ENCODE results near the gene INAFM1. TPM values are rescaled to one million over a fixed set of nuclear protein-coding genes. Genes with fewer than 3 reads are reported as not detected.
"Not testable (repeated sequence)": the region's sequence is repeated elsewhere in the genome, so short reads cannot be mapped to it uniquely, and the experiment has no call there.

INAFM1 gene
- total RNA-seq, 1 donor from 2014 or later: 22.2 TPM

DNA sequence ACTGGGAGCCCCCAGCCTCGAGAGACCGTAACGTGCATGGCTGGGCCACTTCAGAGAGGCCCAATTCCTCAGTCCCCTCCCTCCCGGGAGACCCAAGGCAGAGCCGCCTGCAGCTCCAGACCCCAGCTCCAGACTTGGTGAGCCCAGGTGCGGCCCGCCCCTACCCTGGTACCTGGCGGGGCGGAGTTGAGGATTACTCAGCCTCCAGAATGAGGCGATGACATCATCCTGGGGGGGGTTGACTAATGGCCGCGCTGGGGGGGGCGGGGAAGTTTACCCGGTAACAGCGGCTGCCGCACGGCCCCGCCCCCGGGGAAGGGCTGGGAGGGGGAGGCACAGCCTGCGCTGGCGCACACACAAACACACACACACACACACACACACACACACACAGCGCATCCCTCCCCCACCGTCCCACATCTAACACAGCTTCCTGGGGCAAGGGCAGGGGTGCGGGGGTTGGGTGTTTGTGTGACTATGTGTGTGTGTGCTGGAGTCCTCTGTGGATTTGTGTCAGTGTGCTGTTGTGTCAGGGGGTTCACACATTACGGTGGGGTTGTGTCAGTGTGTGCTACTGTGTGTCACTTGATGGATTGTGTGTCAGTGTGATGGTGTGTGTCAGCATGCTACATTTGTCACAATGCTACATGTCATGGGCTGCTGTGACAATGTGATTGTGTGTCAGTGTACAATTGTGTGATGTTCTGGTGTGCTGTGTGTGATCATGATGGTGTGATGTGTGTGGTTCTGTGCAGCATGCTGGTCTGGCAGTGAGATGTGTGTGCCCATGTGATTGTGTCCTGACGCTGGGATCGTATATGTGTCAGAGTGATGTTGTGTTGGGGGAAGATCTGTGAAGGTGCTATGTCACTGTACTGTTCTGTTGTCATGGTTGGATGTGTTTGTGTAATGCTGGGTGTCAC lies 33.4 kb upstream of the INAFM1 start:
- peak; percentile 83 for DNase-seq (ENCODE audit: low spot score)

DNA sequence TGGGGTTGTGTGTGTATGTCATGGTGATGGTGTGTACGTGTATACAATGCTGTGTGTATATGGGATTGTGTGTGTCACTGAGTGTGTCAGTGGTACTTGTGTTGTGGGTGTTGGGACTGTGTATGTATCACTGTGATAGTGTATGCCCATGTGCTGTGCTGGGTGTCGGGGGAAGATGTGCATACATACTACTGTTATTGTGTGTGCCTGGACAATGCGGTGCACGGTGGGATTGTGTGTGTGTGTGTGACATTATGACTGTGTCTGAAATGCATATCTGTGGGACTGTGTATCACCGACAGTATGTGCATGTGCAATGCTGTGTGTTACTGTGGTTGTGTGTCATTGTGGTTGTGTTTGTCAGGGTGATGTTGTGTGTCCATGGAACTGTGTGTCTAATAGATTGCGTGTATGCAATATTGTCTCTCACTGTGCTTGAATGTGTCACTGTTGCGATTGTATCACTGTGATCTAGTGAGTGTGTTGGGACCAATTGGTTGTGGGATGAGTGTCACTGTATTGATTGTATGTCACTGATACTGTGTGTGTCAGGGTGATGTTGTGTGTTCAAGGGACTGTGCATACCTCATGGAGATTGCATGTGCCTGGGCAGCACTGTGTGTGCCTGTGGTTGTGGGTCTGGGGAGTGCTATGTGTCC lies 32.6 kb upstream of the INAFM1 start:
- no peak for DNase-seq (ENCODE audit: low spot score)

DNA sequence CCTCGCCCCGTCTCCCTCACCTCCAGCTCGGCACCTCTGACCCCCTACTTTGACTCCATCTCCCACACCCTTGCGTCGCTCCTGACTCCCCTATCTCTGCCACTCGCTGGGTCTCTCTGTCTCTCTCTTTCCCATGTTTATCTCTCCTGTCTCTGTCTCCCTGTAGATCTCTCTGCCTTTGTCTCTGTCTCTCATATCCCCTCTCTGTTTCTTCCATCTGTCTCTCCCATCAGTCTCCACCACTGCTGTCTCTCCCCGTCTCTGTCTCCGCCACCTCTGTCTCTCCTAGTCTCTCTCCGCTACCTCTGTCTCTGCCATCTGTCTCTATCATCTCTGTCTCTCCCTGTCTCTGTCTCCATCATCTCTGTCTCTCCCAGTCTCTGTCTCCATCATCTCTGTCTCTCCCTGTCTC lies 31.3 kb upstream of the INAFM1 start:
- no peak for DNase-seq (ENCODE audit: low spot score)

DNA sequence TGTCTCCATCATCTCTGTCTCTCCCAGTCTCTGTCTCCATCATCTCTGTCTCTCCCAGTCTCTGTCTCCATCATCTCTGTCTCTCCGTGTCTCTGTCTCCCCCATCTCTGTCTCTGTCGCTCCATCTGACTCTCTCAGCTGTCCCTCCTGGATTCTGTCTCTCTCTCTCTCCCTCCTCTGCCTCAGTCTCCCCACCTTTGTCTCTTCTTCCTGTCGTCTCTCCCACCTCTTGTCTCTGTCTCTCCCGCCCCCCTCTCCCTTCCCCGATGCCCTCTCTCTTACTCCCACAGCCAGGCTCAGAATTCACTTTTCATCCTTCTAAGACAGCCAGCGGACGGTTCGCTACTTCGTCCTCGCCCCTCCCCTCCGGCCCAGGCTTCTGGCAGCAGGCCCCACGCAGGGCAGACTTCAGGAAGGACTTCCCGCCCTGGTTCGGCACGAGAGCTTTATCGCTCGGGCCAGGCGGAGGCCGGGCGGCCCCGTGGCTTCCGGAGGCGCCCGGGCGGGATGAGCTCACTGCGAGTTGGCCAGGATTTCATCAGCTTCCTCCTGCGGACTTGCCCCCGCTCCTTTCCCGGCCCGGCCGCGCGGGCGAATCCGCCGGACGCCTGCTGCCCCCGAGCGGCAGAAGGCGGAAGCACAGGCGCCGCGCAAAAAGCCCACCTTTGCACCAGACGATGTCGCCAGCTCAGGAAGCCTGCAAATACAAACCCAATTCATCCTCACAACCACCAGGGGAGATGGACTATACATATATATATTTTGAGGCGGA lies 30.7 kb upstream of the INAFM1 start:
- peak; percentile 92 for DNase-seq (ENCODE audit: low spot score)

DNA sequence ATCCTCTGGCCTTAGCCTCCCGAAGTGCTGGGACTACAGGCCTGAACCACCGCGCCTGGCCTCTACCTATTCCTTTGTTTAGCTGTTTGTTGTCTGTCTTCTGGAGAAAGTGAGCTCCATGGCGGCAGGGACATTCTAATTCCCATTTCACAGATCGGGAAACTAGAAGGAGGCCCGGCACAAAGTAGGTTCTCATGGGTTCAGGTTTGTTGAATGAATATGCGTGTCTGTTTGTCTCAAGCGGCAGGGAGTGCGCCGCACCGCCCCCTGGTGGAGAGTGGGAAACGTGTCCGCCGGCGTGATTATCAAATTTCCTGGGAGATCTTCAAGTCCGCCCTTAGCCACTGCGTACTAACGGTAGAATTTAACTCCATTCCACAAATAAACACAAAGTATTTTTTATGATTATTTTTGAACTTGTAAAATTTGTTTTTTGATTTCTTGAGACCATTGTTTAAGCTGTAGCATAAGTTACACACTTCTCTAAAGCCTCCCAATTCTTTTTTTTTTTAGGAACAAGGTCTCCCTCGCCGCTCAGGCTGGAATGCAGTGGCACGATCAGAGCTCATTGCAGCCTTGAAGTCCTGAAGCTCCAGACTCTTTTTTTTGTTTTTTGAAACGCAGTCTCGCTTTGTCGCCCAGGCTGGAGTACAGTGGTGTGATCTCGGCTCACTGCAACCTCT lies 27.2 kb upstream of the INAFM1 start:
- no peak for DNase-seq (ENCODE audit: low spot score)

DNA sequence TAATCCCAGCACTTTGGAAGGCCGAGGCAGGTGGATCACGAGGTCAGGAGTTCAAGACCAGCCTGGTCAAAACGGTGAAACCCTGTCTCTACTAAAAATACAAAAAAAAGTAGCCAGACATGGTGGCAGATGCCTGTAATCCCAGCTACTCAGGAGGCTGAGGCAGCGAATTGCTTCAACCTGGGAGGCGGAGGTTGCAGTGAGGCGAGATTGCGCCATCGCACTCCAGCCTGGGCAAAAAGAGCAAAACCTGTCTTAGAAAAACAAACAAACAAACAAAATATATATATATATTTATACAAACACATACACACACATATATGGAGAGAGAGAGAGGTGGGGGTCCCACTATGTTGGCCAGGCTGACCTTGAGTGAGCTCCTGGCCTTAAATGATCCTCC lies 21.7 kb upstream of the INAFM1 start:
- not testable (repeated sequence) for DNase-seq (ENCODE audit: low spot score)

DNA sequence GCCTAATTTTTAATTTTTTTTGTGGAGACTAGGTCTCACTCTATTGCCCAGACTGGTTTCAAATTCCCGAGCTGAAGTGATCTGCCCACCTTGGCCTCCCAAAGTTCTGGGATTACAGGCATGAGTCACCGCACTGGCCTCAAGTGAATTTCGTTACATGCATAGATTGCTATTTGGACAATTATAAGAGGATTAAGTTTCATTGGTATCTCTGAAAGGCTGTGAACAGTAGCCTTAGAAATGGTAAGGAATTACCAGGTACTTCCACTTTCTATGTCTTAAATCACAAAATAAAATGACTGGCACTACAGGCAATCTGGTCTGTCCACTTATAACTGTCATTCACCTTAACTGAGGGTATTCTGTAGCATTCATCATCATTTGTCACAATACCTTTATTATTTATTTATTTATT lies 21.2 kb upstream of the INAFM1 start:
- no peak for DNase-seq (ENCODE audit: low spot score)

DNA sequence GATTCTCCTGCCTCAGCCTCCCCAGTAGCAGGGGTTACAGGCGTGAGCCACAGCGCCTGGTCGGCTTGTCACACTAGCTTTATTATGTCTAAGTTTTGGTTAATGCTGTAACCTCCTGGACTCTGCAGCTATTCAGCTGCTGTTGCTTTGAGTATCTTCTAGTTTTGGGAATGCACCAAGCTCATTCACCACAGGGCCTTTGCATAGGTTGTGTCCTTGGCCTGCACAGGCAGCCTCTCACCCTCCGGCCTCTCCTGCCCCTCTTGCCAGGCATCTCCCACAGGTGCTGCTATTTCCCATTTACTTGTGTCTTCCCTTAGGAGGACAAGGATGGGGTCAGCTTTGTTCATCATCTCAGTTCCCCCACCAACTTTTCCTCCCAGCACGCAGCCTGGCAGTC lies 20.7 kb upstream of the INAFM1 start:
- DNase-seq (ENCODE audit: low spot score): no peak

DNA sequence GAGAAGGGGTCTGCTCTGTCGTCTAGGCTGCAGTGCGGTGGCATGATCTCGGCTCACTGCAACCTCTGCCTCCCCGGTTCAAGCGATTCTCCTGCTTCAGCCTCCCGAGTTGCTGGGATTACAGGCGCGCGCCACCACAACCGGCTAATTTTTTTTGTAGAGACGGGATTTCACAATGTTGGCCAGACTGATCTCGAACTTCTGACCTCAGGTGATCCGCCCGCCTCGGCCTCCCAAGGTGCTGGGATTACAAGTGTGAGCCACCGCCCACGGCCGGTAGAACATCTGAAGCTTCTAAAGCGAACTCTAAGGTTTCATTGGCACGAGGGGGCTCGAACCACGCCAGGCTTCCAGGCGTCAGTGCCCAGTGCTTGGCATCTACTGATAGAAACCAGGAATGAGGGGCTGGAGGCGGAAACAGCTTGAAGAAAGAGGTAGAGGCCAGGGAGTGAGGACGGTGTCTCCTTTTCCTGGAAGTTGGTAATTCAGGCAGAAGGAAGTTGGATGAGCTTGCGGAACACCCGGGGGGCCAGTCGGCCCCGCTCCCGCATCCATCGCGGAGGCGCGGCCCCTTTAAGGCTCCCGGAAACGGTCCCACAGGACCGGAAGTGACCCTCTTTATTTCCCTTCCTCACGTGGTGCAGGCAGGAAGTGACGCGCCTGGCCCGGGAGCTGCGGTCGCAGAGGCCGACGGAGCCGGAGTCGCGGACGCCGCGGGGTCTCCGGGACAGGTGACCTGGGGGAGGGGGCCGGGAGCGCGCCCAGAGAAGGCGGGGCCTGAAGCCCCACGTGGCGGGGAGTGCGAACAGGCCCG lies 18.6 kb upstream of the INAFM1 start, which contains the start of gene CCDC9:
Gene CCDC9, plus strand, starts transcription at position 647 of the 814 bp plus-strand sequence. CDS start 1,876 bp downstream, outside the sequence.
- peak; percentile 97 for DNase-seq (ENCODE audit: low spot score)

DNA sequence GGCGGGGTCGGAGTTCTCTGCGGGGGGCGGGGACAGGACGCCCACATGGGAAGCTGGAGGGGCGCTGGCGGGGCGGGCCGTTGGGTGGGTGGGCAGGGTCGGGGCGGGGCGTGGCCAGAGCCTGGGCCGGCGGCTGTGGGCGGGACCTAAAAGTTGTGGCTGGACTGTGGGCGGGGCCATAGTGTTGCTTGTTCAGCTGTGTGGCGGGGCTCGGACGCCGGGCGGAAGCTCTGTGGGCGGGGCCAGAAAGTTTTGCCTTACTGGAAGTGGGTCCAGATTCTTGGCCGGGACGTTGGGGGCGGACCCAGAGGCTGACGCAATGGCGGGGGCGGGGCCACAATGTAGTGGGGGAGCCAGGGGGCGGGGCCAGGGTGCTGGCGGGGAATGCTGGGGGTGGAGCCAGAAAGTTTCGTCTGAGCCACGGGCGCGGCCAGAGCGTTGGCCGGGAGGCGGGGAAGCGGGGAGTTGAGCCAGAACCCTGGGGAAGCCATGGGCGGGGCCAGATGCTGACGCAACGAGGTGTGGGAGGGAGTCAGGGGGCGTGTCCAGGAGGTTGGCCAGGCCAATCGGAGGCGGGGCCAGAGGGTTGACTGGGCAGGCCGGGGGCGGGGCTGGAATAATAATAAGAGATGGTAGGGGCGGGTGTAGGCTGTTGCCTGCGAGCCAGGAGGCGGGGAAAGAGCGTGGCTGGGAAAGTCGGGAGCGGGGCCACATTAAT lies 17.8 kb upstream of the INAFM1 start:
- peak; percentile 100 for DNase-seq (ENCODE audit: low spot score)

DNA sequence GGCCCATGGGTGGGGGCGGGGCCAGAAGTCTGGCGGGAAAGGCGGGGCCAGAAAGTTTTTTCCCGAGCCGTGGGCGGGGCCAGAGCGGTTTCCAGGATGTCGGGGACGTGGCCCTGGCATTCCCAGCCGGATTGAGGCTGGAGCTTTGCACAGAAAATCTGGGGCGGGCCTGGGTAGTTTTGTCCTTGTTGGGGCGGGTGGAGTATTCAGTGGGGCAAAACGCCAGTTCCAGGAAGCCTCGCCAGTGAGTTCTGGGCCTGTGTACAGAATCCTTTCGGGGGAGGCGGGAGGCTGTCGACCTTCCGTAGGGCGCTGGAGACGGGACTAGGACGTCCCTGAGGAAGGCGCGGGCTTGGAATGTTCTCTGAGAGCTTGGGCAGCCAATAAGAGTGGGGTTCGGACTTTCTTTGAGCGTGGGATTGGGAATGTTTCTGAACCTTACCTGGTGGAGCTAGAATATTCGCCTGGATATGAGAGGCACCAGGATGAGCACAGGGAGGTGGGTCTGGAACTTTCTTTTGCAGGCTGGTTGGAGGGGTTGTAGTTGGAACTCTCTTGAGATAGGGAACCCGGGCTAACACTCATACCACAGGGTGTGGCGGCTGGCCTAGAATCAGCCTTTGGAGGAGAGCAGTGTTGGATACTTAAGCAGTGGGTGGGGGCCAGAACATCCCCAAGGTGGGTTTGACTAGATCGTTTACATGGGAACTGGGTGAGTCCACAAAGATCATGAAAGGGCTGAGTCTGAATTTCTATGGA lies 17.1 kb upstream of the INAFM1 start:
- DNase-seq (ENCODE audit: low spot score): no peak

DNA sequence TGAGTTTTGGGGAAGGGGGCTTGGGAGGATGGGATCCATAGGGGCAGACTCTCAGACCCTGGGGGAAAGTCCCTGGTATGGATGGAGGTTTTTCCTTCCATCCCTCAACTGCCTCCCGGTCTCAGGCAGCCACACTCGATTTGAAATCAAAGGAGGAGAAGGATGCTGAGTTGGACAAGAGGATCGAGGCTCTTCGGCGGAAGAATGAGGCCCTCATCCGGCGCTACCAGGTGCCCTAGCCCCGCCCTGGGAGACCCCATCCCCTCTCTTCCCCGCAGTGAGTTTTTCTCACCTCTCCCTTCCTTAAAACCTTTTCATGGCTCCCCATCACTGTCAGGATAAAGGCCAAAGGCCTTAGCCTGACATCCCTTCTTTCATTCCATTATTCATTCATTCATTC lies 16.3 kb upstream of the INAFM1 start:
- DNase-seq (ENCODE audit: low spot score): no peak

DNA sequence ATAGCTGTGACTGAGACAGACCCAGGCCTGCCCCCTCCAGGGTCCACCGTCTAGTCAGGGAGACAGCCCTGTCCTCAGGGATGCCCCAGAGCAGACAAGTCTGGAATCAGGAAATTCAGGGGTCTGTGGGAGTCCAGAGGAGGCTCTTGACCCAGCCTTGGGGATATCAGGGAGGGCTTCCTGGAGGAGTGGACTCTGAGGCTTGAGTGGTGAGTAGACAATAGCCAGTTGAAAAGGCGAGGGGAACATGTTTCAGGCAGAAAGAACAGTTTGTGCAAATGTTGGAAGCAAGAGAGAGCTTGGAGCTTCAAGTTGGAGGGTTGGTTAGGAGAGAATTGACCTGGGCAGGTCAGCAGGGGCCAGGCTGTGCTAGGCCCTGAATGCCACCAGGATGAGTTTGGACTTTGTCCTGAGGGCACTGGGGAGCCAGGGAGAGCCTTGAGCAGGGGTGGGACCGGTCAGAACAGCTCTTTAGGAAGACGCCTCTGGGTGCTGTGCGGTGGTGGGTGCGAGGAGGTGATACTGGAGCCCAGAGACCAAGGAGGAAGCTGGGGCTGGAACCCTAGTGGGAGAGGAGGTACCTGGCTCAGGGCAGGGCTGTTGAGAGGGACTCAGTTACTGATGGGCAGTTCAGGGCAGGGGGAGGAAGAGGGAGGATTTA lies 15.7 kb upstream of the INAFM1 start:
- no peak for DNase-seq (ENCODE audit: low spot score)

DNA sequence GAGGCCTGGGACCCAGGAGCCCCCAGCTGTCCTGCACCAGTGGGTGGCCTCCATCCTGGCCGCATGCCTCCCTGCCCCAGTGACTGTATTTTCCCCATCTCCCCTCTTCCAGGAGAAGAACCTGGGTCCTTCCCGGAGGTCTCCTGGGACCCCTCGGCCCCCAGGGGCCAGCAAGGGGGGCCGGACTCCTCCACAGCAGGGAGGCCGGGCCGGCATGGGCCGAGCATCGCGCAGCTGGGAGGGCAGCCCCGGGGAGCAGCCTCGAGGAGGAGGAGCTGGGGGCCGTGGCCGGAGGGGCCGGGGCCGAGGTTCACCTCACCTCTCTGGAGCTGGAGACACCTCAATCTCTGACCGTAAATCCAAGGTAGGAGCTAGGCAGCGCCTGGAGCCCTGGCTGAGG lies 14.2 kb upstream of the INAFM1 start:
- no peak for DNase-seq (ENCODE audit: low spot score)

DNA sequence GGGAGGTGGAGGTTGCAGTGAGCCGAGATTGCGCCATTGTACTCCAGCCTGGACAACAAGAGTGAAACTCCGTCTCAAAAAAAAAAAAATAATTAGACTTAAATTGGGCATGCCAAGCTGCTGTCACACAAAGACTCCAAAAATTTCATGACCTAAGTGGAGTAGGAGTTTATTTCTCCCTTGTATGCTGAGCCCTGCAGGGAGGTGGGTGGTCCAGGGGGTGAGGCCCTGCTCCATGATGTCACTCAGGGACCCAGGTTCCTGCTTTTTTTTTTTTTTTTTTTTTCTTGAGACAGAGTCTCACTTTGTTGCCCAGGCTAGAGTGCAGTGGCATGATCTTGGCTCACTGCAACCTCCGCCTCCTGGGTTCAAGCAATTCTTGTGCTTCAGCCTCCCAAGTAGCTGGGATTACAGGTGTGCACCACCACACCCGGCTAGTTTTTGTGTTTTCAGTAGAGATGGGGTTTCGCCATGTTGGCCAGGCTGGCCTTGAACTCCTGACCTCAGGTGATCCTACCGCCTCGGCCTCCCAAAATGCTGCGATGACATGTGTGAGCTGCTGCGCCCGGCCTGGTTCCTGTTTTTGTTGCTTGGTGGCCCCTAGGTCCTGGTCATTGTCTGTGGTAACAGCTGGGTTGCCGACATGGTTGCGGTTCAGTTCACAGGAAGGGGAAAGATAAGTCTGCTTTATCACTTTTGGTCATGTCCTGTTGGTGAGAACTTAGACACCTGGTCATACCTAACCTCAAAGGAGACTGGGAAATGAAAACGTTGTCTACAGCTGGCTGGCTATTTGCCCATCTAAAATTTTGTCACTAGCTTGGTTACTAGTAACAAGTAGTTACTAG lies 12.5 kb upstream of the INAFM1 start:
- not testable (repeated sequence) for DNase-seq (ENCODE audit: low spot score)

DNA sequence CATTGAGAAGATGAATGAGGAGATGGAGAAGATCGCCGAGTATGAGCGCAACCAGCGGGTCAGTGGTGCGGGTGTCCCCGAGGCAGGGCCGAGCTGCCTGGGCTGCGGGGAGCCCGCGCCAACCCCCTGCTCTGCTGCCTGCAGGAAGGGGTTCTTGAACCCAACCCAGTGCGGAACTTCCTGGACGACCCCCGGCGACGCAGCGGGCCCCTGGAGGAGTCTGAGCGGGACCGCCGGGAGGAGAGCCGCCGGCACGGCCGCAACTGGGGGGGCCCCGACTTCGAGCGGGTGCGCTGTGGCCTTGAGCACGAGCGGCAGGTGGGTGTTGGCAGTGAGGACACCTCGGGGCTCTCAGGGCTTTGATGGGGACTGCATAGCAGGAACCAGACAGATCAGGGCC lies 10.1 kb upstream of the INAFM1 start:
- no peak for DNase-seq (ENCODE audit: low spot score)

DNA sequence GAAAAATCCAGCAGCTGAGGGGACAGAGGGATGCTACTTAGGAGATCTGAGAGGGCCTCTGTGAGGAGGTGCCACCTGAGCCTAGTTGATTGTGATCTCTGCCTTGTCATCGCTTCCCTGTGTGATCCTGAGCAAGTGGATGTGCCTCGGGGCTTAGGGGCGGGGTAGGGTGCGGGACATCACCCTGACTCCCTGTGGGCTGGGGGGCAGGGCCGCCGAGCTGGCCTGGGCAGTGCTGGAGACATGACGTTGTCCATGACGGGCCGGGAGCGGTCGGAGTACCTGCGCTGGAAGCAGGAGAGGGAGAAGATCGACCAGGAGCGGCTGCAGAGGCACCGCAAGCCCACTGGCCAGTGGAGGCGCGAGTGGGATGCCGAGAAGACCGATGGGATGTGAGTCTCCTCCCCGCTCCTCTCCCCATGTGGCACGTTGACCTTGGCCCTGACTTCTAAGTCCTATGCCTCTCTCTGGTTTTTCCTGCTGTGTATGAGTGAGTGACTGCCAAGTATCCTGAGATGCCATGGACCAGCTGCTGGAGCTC lies 8.2 kb upstream of the INAFM1 start:
- DNase-seq (ENCODE audit: low spot score): no peak

DNA sequence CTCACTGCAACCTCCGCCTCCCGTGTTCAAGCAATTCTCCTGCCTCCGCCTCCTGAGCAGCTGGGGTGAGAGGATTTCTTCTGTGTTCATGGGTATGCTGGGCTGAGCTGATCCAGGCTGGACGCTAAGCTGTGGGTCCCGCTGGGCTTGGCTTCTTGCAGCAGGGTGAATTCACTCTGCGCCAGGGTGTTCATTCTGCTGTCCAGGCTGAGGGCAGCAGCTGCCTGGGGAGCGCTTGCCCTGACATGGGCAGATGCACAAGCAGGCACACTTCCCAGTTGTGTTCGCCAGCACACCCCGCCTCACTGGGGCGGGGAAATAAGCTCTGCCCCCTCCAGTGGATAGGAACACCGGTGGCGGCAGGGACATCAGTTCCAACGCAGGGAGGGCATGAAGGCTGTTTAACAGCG lies 7.3 kb upstream of the INAFM1 start:
- DNase-seq (ENCODE audit: low spot score): no peak

All from ureter (tissue), 1 donor.